HFF-Myc (cell line): Measurements from ENCODE around the gene DEPDC5.

Experiments
- DNase-seq: peaks from one replicate; pipeline ENCODE4 v3.0.0-alpha.2; 2011; ENCODE audit warnings: low read depth; ENCODE audit errors: extremely low read depth
- H3K4me3 ChIP-seq: replicated peaks from 2 replicates; pipeline ENCODE4 v1.5.1; 2011; ENCODE audit warnings: low read depth, mild to moderate bottlenecking, control low read depth, low read length
- TF ChIP-seq, protein P1 (sequence below): IDR thresholded peaks from 2 replicates; pipeline ENCODE4 v1.5.1; 2012; ENCODE audit warnings: mild to moderate bottlenecking, low read depth, low read length, control low read depth; ENCODE audit errors: missing control alignments

The DEPDC5 gene

DNA sequence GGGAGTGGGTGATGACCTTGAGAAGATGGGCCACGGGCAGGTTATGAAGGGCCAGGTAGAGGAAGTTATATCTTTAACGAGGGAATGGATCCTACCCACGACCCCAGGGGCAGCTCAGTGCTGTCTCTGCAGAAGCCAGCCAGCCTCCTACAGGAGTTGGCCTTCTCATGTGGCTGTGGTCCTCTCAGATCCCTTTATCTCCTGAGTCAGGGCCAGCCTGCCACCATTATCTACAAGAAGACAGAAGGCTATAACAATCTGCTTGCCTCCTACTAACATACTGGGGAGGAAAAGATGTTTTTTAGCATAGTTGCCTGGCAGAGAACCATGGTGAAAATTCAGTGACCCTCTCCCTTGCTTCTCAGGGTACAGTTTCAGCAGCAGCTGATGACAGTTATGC lies 183.5 kb downstream of the DEPDC5 start:
- TF ChIP-seq, protein P1, sequence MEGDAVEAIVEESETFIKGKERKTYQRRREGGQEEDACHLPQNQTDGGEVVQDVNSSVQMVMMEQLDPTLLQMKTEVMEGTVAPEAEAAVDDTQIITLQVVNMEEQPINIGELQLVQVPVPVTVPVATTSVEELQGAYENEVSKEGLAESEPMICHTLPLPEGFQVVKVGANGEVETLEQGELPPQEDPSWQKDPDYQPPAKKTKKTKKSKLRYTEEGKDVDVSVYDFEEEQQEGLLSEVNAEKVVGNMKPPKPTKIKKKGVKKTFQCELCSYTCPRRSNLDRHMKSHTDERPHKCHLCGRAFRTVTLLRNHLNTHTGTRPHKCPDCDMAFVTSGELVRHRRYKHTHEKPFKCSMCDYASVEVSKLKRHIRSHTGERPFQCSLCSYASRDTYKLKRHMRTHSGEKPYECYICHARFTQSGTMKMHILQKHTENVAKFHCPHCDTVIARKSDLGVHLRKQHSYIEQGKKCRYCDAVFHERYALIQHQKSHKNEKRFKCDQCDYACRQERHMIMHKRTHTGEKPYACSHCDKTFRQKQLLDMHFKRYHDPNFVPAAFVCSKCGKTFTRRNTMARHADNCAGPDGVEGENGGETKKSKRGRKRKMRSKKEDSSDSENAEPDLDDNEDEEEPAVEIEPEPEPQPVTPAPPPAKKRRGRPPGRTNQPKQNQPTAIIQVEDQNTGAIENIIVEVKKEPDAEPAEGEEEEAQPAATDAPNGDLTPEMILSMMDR: no peak
- DNase-seq: no peak
- no peak overlapping the region for H3K4me3 ChIP-seq

DNA sequence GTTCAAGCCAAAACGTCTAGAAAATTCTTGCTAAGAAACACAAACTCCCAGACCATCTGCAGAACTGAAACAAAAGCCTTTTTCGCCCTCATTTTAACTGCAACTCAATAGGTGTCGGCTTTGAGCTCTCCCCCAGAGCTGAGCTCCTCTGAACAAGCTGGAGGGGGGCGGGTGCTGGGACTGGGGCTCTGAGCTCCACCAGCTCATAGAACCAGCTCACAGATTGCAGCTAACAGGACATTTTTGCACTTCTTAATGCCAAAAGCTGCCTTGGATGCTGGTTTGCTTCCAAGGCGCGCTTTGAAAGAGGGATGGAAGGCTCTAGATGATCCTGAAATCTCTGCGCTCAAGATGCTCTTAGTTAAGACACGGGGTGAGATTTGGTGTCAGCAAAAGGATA lies 184.5 kb downstream of the DEPDC5 start:
- TF ChIP-seq, protein P1: no peak
- H3K4me3 ChIP-seq: no peak overlapping the region
- DNase-seq: no peak

DNA sequence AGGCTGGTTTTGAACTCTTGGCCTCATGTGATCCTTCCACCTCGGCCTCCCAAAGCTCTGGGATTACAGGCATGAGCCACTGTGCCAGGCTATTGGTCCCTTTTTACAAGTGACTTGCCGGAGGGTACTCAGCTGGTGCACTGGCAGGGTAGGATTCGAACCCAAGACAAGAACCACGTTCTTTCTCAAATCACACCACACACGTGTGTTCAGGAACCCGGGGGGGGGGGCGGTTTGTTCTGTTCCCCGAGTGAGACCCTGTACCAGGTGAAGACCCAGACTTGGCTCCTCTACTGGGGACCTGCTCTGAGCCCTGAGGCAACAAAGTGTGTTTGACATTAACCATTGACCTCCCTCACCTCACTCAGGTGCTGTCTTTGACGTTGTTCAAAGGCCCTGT lies 186.7 kb downstream of the DEPDC5 start:
- TF ChIP-seq, protein P1: no peak
- no peak for DNase-seq
- no peak overlapping the region for H3K4me3 ChIP-seq

DNA sequence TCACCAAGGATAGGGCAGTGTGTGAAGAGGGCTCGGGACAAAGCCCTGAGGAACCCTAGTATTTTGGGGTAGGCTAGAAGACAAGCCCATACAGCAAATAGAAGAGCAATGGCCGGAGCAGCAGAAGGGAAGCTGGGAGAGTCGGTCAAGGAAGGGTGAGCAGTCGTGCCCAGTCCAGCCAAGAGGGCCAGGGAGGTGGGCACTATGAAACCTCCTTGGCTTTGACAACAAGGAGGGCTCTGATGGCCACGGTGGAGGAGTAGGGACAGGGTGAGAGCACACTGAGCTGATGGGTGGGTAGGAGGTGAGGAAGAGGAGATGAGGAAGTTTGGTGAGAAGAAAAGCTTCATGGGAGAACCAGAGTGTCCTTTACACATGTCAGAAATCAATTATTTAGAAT lies 188.3 kb downstream of the DEPDC5 start:
- TF ChIP-seq, protein P1: no peak
- H3K4me3 ChIP-seq: no peak overlapping the region
- no peak for DNase-seq

DNA sequence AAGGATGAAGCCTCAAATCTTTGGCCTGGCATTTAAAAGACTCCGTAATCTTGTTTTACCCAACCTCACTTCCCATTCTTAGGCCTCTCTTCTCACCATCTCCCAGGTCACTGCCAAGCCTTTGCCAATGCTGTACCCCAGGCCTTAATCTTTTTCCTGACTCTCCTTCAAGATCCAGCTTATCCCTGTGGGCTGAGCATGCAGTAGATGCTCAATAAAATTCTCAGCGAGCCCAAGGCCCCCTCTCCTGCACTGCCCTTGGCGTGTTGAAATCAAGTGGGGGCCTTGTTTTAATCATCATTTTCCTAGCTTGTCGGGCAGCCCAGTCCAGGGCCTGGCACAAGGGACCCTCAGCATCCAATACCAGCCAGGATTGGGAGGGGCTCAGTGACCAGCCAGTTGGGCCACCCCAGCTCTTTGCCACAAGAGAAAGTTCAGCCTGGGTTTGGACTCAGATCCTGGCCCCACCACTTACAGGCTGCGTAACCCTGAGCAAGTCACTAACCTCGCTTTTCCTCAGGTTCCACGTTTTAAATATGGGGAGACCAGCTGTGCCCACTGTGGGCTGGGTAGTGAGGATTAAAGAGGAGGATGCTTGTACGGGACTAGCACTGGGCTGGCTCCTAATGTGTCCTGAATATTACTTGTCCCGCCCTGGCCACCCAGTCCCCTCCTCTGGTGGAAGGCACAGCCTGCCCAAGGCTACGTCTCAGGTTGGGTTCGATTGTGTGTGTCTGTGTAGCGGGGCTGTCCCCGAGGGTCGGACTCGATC lies 189.6 kb downstream of the DEPDC5 start:
- DNase-seq: no peak
- TF ChIP-seq, protein P1: no peak
- H3K4me3 ChIP-seq: peak overlapping the region; percentile 43

DNA sequence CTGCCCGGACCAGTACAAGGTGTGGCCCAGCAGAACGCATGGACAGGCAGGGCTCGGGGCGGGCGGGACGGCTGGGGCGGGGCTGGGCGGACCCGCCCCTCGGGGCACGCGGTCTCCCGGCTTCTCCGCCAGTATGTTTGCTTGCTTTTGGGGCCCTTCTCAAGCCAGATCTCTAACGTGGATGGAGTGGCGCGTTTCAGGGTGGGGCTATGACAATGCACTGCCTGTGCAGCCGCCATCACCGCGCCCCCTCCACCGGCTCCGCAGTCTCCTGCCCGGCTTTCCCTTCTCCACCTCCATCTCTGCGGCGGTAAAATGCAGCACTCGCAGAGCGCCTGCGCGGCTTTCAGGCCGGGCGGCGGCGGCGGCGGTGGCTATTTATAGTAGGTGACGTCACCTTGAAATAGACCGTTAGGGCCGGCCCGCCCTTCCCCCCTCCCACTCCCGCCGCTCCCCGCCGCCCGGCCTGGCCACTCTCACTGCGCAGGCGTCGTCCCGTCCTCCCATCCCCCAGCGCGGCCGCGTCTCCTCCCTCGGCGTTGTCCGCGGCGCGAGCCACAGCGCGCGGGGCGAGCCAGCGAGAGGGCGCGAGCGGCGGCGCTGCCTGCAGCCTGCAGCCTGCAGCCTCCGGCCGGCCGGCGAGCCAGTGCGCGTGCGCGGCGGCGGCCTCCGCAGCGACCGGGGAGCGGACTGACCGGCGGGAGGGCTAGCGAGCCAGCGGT lies 190.3 kb downstream of the DEPDC5 start, which contains the start of gene YWHAH:
Gene YWHAH (plus strand): TSS at position 558 of the 722 bp plus-strand sequence. CDS start 199 bp downstream, outside the sequence.
- H3K4me3 ChIP-seq: peak within 1 kb of the TSS; percentile 99
- DNase-seq: peak; percentile 59
- TF ChIP-seq, protein P1: no peak
